GM12878 (cell line): ENCODE data around the gene FKBP11. TPM values are rescaled to one million over a fixed set of nuclear protein-coding genes. Genes with fewer than 3 reads are reported as not detected.

Experiments
- CEBPB ChIP-seq, 2 experiments: fragments of 150-350 bp in 1 of 2; IDR thresholded peaks; 2 replicates each; pipeline ENCODE4 v1.6.1; 2012 to 2014; ENCODE audit warnings: low read depth in 2 of 2, low read length in 2 of 2, borderline replicate concordance in 1 of 2, inconsistent platforms in 1 of 2
- CREB1 ChIP-seq: IDR thresholded peaks from 2 replicates; pipeline ENCODE4 v1.6.1; 2012; ENCODE audit warnings: low read depth, mild to moderate bottlenecking, inconsistent platforms
- GABPA ChIP-seq: IDR thresholded peaks from 2 replicates; pipeline ENCODE4 v1.6.1; 2014; ENCODE audit warnings: antibody characterized with exemption, low read depth, mild to moderate bottlenecking, inconsistent platforms
- NR2F1 ChIP-seq: fragments of 450-650 bp; conservative IDR thresholded peaks from 2 replicates; pipeline ENCODE4 v1.6.1; 2017; ENCODE audit warnings: mild to moderate bottlenecking
- POLR2AphosphoS2 ChIP-seq: IDR thresholded peaks from 2 replicates; pipeline ENCODE4 v1.6.1; 2011; ENCODE audit warnings: low read depth, mild to moderate bottlenecking, low read length, improper control_type of control experiment, moderate library complexity
- polyA plus RNA-seq, 11 experiments: library from polyadenylated mRNA; depleted of rRNA in 4 of 11; unstranded in 6 of 11; stranded (reverse) in 5 of 11; fragments of >200 nt; fragmentation: Nextera tagmentation in 4 of 11; fragmentation: Illumina TruSeq in 1 of 11; extraction: Ambion mirVana in 4 of 11; extraction: Trizol in 1 of 11; gene quantifications; 1 replicate in 1 of 11; 2 replicates in 10 of 11; pipeline versions ENCODE4 v1.2.1 to v1.2.3, GENCODE V29; 2011 to 2016; ENCODE audit warnings: inconsistent platforms in 2 of 11, missing spikeins in 2 of 11, low read depth in 1 of 11
- small RNA-seq: library from RNA; depleted of rRNA; stranded (forward); fragments of <200 nt; gene quantifications from one replicate; pipeline ENCODE3, GENCODE V24; 2014
- total RNA-seq, 4 experiments: library from RNA; depleted of rRNA in 3 of 4; stranded (reverse); fragments of >200 nt in 3 of 4; fragmentation: Illumina TruSeq in 1 of 4; extraction: Trizol in 1 of 4; gene quantifications; 2 replicates each; pipeline versions ENCODE4 v1.2.1 to v1.2.3, GENCODE V29; 2013 to 2021
- TF ChIP-seq, protein P1 (sequence below): IDR thresholded peaks from 2 replicates; pipeline ENCODE4 v1.6.1; 2012; ENCODE audit warnings: mild to moderate bottlenecking, low read depth, low read length

Gene FKBP11
- total and polyA plus RNA-seq, 10 of the 15 experiments (the other 5 are each of a cell fraction or from before 2014, with no cell fraction given) = 25.0 to 135 (median 56.5) TPM

DNA sequence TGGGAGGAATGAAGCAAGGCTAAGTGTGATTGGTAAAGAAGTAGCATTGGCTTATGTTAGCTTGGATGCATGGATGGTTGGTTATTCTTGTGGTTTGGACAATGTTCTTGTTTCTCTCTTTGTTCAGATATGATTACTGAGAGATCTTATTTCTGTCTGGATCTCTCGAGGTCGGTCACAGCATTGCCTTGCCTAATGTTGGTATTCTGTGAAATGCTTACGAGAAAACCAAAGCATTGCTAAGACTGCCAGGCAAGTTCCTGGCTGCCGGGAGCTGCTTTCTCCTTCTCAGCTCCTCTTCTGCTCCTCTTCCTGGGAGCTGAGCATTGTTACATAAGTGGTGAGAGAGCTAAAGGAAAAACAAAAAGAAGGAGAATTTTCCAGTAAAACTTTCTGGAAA lies 52.2 kb downstream of the FKBP11 start (continued):
- TF ChIP-seq GABPA = no peak
- no peak for TF ChIP-seq CREB1
- no peak for TF ChIP-seq POLR2AphosphoS2
- TF ChIP-seq CEBPB (IDR thresholded peaks at IDR 0.05; ENCODE audit: borderline replicate concordance in 1 of 2, low read depth in 2 of 2, low read length in 2 of 2) = no peak
- TF ChIP-seq, protein P1, sequence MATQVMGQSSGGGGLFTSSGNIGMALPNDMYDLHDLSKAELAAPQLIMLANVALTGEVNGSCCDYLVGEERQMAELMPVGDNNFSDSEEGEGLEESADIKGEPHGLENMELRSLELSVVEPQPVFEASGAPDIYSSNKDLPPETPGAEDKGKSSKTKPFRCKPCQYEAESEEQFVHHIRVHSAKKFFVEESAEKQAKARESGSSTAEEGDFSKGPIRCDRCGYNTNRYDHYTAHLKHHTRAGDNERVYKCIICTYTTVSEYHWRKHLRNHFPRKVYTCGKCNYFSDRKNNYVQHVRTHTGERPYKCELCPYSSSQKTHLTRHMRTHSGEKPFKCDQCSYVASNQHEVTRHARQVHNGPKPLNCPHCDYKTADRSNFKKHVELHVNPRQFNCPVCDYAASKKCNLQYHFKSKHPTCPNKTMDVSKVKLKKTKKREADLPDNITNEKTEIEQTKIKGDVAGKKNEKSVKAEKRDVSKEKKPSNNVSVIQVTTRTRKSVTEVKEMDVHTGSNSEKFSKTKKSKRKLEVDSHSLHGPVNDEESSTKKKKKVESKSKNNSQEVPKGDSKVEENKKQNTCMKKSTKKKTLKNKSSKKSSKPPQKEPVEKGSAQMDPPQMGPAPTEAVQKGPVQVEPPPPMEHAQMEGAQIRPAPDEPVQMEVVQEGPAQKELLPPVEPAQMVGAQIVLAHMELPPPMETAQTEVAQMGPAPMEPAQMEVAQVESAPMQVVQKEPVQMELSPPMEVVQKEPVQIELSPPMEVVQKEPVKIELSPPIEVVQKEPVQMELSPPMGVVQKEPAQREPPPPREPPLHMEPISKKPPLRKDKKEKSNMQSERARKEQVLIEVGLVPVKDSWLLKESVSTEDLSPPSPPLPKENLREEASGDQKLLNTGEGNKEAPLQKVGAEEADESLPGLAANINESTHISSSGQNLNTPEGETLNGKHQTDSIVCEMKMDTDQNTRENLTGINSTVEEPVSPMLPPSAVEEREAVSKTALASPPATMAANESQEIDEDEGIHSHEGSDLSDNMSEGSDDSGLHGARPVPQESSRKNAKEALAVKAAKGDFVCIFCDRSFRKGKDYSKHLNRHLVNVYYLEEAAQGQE = no peak
- TF ChIP-seq NR2F1 = no peak

Small RNA genes within 50 kb of the gene (small RNA-seq; reads per million reads assigned to genes)
- gene AC073610.1 = not detected
- not detected for gene RNU6-600P

Other genes with a start within 250 kb of the FKBP11 start
Only the 7 nearest of the 16 such genes appear.
- gene DDX23, start 73.3 kb downstream of the FKBP11 start, total RNA-seq (2014; rRNA removed) = 80.3 and 81.4 TPM in 2 replicates
- gene DDX23, start 73.3 kb downstream of the FKBP11 start, total RNA-seq (2014; rRNA removed; fragmentation: Illumina TruSeq; extraction: Trizol) = 86.2 and 91.8 TPM in 2 replicates
- gene DDX23, start 73.3 kb downstream of the FKBP11 start, total RNA-seq (2021) = 82.7 and 95.2 TPM in 2 replicates
- 68.4 and 73.1 TPM in 2 replicates for gene DDX23, start 73.3 kb downstream of the FKBP11 start, polyA plus RNA-seq (2011; rRNA removed)
- 107 and 112 TPM in 2 replicates for gene DDX23, start 73.3 kb downstream of the FKBP11 start, polyA plus RNA-seq (2014; fragmentation: Illumina TruSeq; extraction: Trizol)
- 10 to 100 TPM; 25.8 to 36.3 TPM for gene DDX23, start 73.3 kb downstream of the FKBP11 start, polyA plus RNA-seq (2014; fragmentation: Nextera tagmentation; extraction: Ambion mirVana)
- 79.2 and 83.3 TPM in 2 replicates for gene DDX23, start 73.3 kb downstream of the FKBP11 start, polyA plus RNA-seq (2014; rRNA removed)
- 10 to 100 TPM; 71.1 to 73.4 TPM for gene DDX23, start 73.3 kb downstream of the FKBP11 start, polyA plus RNA-seq (2016; fragmentation: Nextera tagmentation; extraction: Ambion mirVana)
- gene RND1, start 59.6 kb downstream of the FKBP11 start, total RNA-seq (2014; rRNA removed) = 1.5 and 2.0 TPM in 2 replicates
- gene RND1, start 59.6 kb downstream of the FKBP11 start, total RNA-seq (2014; rRNA removed; fragmentation: Illumina TruSeq; extraction: Trizol) = 1.2 and 1.3 TPM in 2 replicates
- 3.8 and 4.2 TPM in 2 replicates for gene RND1, start 59.6 kb downstream of the FKBP11 start, total RNA-seq (2021)
- gene RND1, start 59.6 kb downstream of the FKBP11 start, polyA plus RNA-seq (2011; rRNA removed) = 3.7 and 5.1 TPM in 2 replicates
- 3.3 and 3.7 TPM in 2 replicates for gene RND1, start 59.6 kb downstream of the FKBP11 start, polyA plus RNA-seq (2014; fragmentation: Illumina TruSeq; extraction: Trizol)
- under 1 TPM; 0.24 to 0.42 TPM for gene RND1, start 59.6 kb downstream of the FKBP11 start, polyA plus RNA-seq (2014; fragmentation: Nextera tagmentation; extraction: Ambion mirVana)
- 3.2 and 3.6 TPM in 2 replicates for gene RND1, start 59.6 kb downstream of the FKBP11 start, polyA plus RNA-seq (2014; rRNA removed)
- gene RND1, start 59.6 kb downstream of the FKBP11 start, polyA plus RNA-seq (2016; fragmentation: Nextera tagmentation; extraction: Ambion mirVana) = 1 to 10 TPM; 1.1 to 1.5 TPM
- 59.2 and 60.3 TPM in 2 replicates for gene ARF3, start 32.0 kb upstream of the FKBP11 start, total RNA-seq (2014; rRNA removed)
- gene ARF3, start 32.0 kb upstream of the FKBP11 start, total RNA-seq (2014; rRNA removed; fragmentation: Illumina TruSeq; extraction: Trizol) = 50.3 and 50.4 TPM in 2 replicates
- gene ARF3, start 32.0 kb upstream of the FKBP11 start, total RNA-seq (2021) = 163 and 169 TPM in 2 replicates
- 222 and 263 TPM in 2 replicates for gene ARF3, start 32.0 kb upstream of the FKBP11 start, polyA plus RNA-seq (2011; rRNA removed)
- gene ARF3, start 32.0 kb upstream of the FKBP11 start, polyA plus RNA-seq (2014; fragmentation: Illumina TruSeq; extraction: Trizol) = 93.4 and 95.4 TPM in 2 replicates
- 10 to 100 TPM in 1 of 2 experiments, 1 to 10 TPM in 1; 8.7 to 13.2 TPM for gene ARF3, start 32.0 kb upstream of the FKBP11 start, polyA plus RNA-seq (2014; fragmentation: Nextera tagmentation; extraction: Ambion mirVana)
- 85.6 and 94.5 TPM in 2 replicates for gene ARF3, start 32.0 kb upstream of the FKBP11 start, polyA plus RNA-seq (2014; rRNA removed)
- gene ARF3, start 32.0 kb upstream of the FKBP11 start, polyA plus RNA-seq (2016; fragmentation: Nextera tagmentation; extraction: Ambion mirVana) = 10 to 100 TPM; 67.2 to 81.5 TPM
- gene WNT10B, start 46.2 kb upstream of the FKBP11 start, total RNA-seq (2014; rRNA removed) = 0.27 and 0.45 TPM in 2 replicates
- 0.27 and 0.37 TPM in 2 replicates for gene WNT10B, start 46.2 kb upstream of the FKBP11 start, total RNA-seq (2014; rRNA removed; fragmentation: Illumina TruSeq; extraction: Trizol)
- gene WNT10B, start 46.2 kb upstream of the FKBP11 start, total RNA-seq (2021) = 0.61 and 0.95 TPM in 2 replicates
- 1.1 and 1.5 TPM in 2 replicates for gene WNT10B, start 46.2 kb upstream of the FKBP11 start, polyA plus RNA-seq (2011; rRNA removed)
- gene WNT10B, start 46.2 kb upstream of the FKBP11 start, polyA plus RNA-seq (2014; fragmentation: Illumina TruSeq; extraction: Trizol) = 0.16 and 0.22 TPM in 2 replicates
- under 1 TPM; 0.09 to 0.10 TPM for gene WNT10B, start 46.2 kb upstream of the FKBP11 start, polyA plus RNA-seq (2014; fragmentation: Nextera tagmentation; extraction: Ambion mirVana)
- gene WNT10B, start 46.2 kb upstream of the FKBP11 start, polyA plus RNA-seq (2014; rRNA removed) = 0.70 and 0.73 TPM in 2 replicates
- gene WNT10B, start 46.2 kb upstream of the FKBP11 start, polyA plus RNA-seq (2016; fragmentation: Nextera tagmentation; extraction: Ambion mirVana) = under 1 TPM; 0.21 to 0.46 TPM
- gene WNT1, start 52.8 kb upstream of the FKBP11 start, total RNA-seq (2014; rRNA removed) = not detected in 2 replicates
- not detected in 2 replicates for gene WNT1, start 52.8 kb upstream of the FKBP11 start, total RNA-seq (2014; rRNA removed; fragmentation: Illumina TruSeq; extraction: Trizol)
- gene WNT1, start 52.8 kb upstream of the FKBP11 start, total RNA-seq (2021) = not detected in 2 replicates
- not detected in 2 replicates for gene WNT1, start 52.8 kb upstream of the FKBP11 start, polyA plus RNA-seq (2011; rRNA removed)
- gene WNT1, start 52.8 kb upstream of the FKBP11 start, polyA plus RNA-seq (2014; fragmentation: Illumina TruSeq; extraction: Trizol) = not detected in 2 replicates
- gene WNT1, start 52.8 kb upstream of the FKBP11 start, polyA plus RNA-seq (2014; fragmentation: Nextera tagmentation; extraction: Ambion mirVana) = not detected
- not detected in 2 replicates for gene WNT1, start 52.8 kb upstream of the FKBP11 start, polyA plus RNA-seq (2014; rRNA removed)
- gene WNT1, start 52.8 kb upstream of the FKBP11 start, polyA plus RNA-seq (2016; fragmentation: Nextera tagmentation; extraction: Ambion mirVana) = not detected
- 9.6 and 11.4 TPM in 2 replicates for gene DDN, start 73.9 kb upstream of the FKBP11 start, total RNA-seq (2014; rRNA removed)
- gene DDN, start 73.9 kb upstream of the FKBP11 start, total RNA-seq (2014; rRNA removed; fragmentation: Illumina TruSeq; extraction: Trizol) = 5.1 and 5.5 TPM in 2 replicates
- gene DDN, start 73.9 kb upstream of the FKBP11 start, total RNA-seq (2021) = 11.5 and 13.4 TPM in 2 replicates
- 1.5 and 2.0 TPM in 2 replicates for gene DDN, start 73.9 kb upstream of the FKBP11 start, polyA plus RNA-seq (2011; rRNA removed)
- gene DDN, start 73.9 kb upstream of the FKBP11 start, polyA plus RNA-seq (2014; fragmentation: Illumina TruSeq; extraction: Trizol) = 3.0 and 6.1 TPM in 2 replicates
- gene DDN, start 73.9 kb upstream of the FKBP11 start, polyA plus RNA-seq (2014; fragmentation: Nextera tagmentation; extraction: Ambion mirVana) = under 1 TPM; 0.10 to 0.22 TPM
- 7.4 and 10.1 TPM in 2 replicates for gene DDN, start 73.9 kb upstream of the FKBP11 start, polyA plus RNA-seq (2014; rRNA removed)
- gene DDN, start 73.9 kb upstream of the FKBP11 start, polyA plus RNA-seq (2016; fragmentation: Nextera tagmentation; extraction: Ambion mirVana) = 1 to 10 TPM in 1 of 2 experiments, under 1 TPM in 1; 0.70 to 1.0 TPM
- gene PRKAG1, start 93.3 kb upstream of the FKBP11 start, total RNA-seq (2014; rRNA removed) = 49.5 and 58.1 TPM in 2 replicates
- 62.6 and 62.8 TPM in 2 replicates for gene PRKAG1, start 93.3 kb upstream of the FKBP11 start, total RNA-seq (2014; rRNA removed; fragmentation: Illumina TruSeq; extraction: Trizol)
- 43.7 and 46.4 TPM in 2 replicates for gene PRKAG1, start 93.3 kb upstream of the FKBP11 start, total RNA-seq (2021)
- 91.6 and 102 TPM in 2 replicates for gene PRKAG1, start 93.3 kb upstream of the FKBP11 start, polyA plus RNA-seq (2011; rRNA removed)
- 80.9 and 102 TPM in 2 replicates for gene PRKAG1, start 93.3 kb upstream of the FKBP11 start, polyA plus RNA-seq (2014; fragmentation: Illumina TruSeq; extraction: Trizol)
- 10 to 100 TPM; 61.5 to 70.9 TPM for gene PRKAG1, start 93.3 kb upstream of the FKBP11 start, polyA plus RNA-seq (2014; fragmentation: Nextera tagmentation; extraction: Ambion mirVana)
- 38.3 and 44.5 TPM in 2 replicates for gene PRKAG1, start 93.3 kb upstream of the FKBP11 start, polyA plus RNA-seq (2014; rRNA removed)
- 10 to 100 TPM; 58.5 to 60.3 TPM for gene PRKAG1, start 93.3 kb upstream of the FKBP11 start, polyA plus RNA-seq (2016; fragmentation: Nextera tagmentation; extraction: Ambion mirVana)